PC-3 (cell line): ENCODE measurements around the gene IGFBP6. TPM values are rescaled to one million over a fixed set of nuclear protein-coding genes. Genes with fewer than 3 reads are reported as not detected.

ENCODE experiments used
- ATAC-seq: fragments of 200-7000 bp; cut with Tn5 transposase; 2 replicates; pipeline ENCODE4 v1.9.1; 2020; ENCODE audit warnings: mild to moderate bottlenecking, moderate library complexity
- BruUV-seq: library from RNA; stranded (reverse); fragments of 400-500 nt; replicated peaks from 2 replicates; lab custom pipeline; 2021; lab: Mats Ljungman, UMichigan
- CTCF ChIA-PET: fragments of 300-600 bp; sonication (Branson Sonifier 250); formaldehyde crosslinking; loops from one replicate; lab custom pipeline; 2022; ENCODE audit warnings: antibody characterized with exemption; lab: Charles Lee
- POLR2A ChIA-PET: fragments of 300-600 bp; sonication (Branson Sonifier 250); formaldehyde crosslinking; loops from one replicate; lab custom pipeline; 2022; ENCODE audit warnings: antibody characterized with exemption; ENCODE audit not compliant: unreplicated experiment; lab: Charles Lee
- DNase-seq: peaks from one replicate; pipeline ENCODE4 v3.0.0-alpha.2; 2015
- H2AFZ ChIP-seq: fragments of 300-600 bp; sonication (generic); 2 replicates; pipeline ENCODE4 v1.6.0; 2016; ENCODE audit warnings: antibody characterized with exemption, low read length
- H3F3A ChIP-seq: fragments of 300-600 bp; sonication (generic); one replicate; pipeline ENCODE4 v1.6.0; 2017; ENCODE audit warnings: antibody characterized with exemption, low read length, control low read depth, mild to moderate bottlenecking; ENCODE audit not compliant: unreplicated experiment
- H3K27ac ChIP-seq: fragments of 300-600 bp; sonication (generic); 2 replicates; pipeline ENCODE4 v1.5.1; 2016; ENCODE audit warnings: mild to moderate bottlenecking, low read length
- H3K27me3 ChIP-seq: fragments of 300-600 bp; sonication (generic); 2 replicates; pipeline ENCODE4 v1.6.1; 2016; ENCODE audit warnings: low read length, mixed read lengths
- H3K36me3 ChIP-seq: fragments of 300-600 bp; sonication (generic); 2 replicates; pipeline ENCODE4 v1.6.1; 2016; ENCODE audit warnings: low read depth, mixed run types, low read length, mixed read lengths
- H3K4me1 ChIP-seq: fragments of 300-600 bp; sonication (generic); 2 replicates; pipeline ENCODE4 v1.5.1; 2016; ENCODE audit warnings: low read length; ENCODE audit not compliant: insufficient read depth
- H3K4me2 ChIP-seq: fragments of 300-600 bp; sonication (generic); 2 replicates; pipeline ENCODE4 v1.6.0; 2016; ENCODE audit warnings: low read length
- H3K4me3 ChIP-seq: fragments of 300-600 bp; sonication (generic); 2 replicates; pipeline ENCODE4 v1.5.1; 2016; ENCODE audit warnings: mild to moderate bottlenecking, low read length, mixed read lengths
- H3K79me2 ChIP-seq: fragments of 300-600 bp; sonication (generic); 2 replicates; pipeline ENCODE4 v1.6.1; 2017; ENCODE audit warnings: low read length, mixed read lengths
- H3K9ac ChIP-seq: fragments of 300-600 bp; sonication (generic); 2 replicates; pipeline ENCODE4 v1.6.0; 2016; ENCODE audit warnings: mild to moderate bottlenecking, low read length
- H3K9me2 ChIP-seq: fragments of 300-600 bp; sonication (generic); replicated peaks from 2 replicates; pipeline ENCODE4 v1.6.1; 2016; ENCODE audit warnings: mixed run types, low read length, mixed read lengths
- H3K9me3 ChIP-seq: fragments of 300-600 bp; sonication (generic); 2 replicates; pipeline ENCODE4 v1.6.1; 2016; ENCODE audit warnings: low read length, mixed read lengths
- H4K20me1 ChIP-seq: fragments of 300-600 bp; sonication (generic); 2 replicates; pipeline ENCODE4 v1.6.1; 2016; ENCODE audit warnings: low read length, mixed read lengths
- EZH2 ChIP-seq: fragments of 300-600 bp; sonication (generic); IDR thresholded peaks from one replicate; pipeline ENCODE4 v1.6.1; 2017; ENCODE audit warnings: antibody characterized with exemption, mild to moderate bottlenecking, low read length; ENCODE audit not compliant: unreplicated experiment
- EZH2phosphoT487 ChIP-seq: fragments of 300-600 bp; sonication (generic); IDR thresholded peaks from 2 replicates; pipeline ENCODE4 v1.6.1; 2018; ENCODE audit warnings: mild to moderate bottlenecking, antibody characterized with exemption, low read length, borderline replicate concordance
- intact Hi-C: fragments of 100-400 bp; cut with micrococcal nuclease; formaldehyde crosslinking; loops from 2 replicates; pipeline ENCODE4 v1.9.0; 2023
- total RNA-seq: library from RNA; depleted of rRNA; stranded (reverse); fragments of >200 nt; gene quantifications from 2 replicates; pipeline ENCODE4 v1.2.3, GENCODE V29; 2014
- TF ChIP-seq, protein P1 (sequence below): fragments of 300-600 bp; sonication (generic); conservative IDR thresholded peaks from 2 replicates; pipeline ENCODE4 v1.5.1; 2017; ENCODE audit warnings: antibody characterized with exemption, low read depth, mild to moderate bottlenecking, low read length

IGFBP6 gene
- total RNA-seq, 1 experiment from 2014 or later = 256 TPM

DNA sequence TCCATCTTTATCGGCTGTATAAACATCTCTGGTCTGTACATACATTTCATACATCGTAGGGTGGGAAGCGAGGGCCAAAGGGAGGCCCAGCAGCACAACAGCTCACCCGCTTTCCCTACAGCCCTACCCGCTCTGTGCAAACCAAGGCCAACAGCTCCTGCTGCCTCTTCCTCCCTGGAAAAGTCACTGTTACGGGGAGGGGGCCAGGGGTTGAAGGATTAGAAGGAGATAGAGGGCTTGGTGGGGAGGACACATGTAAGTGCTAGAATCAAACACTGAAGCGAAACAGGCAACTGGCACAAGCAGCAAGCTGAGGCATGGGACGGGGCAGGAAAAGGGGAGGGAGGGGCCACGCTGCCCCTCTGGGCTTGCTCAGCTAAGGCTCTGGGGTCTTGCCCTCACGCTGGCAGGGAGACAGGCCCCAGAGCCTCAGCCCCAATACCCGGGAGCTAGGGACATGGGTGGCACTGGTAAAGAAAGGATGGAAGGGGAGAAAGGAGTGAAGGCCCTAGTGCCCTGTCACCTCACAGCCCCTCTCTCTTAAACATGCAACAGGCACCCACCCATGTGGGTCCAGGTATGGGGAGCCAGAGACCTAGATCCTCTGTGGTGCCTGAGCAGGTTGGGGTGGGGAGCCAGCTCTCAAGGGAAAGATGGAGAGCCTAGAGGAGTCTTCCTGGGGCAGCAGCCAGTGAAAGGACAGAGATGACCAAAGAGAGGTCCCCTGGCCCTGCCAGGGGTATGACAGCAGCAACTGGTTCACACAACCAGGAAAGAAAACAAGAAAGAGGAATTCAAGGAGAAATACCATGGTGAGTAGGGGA lies 32.6 kb upstream of the IGFBP6 start:
- peaks cover 32% of the 10 kb centered on the region for H3K4me1 ChIP-seq
- BruUV-seq = no TSS peak

DNA sequence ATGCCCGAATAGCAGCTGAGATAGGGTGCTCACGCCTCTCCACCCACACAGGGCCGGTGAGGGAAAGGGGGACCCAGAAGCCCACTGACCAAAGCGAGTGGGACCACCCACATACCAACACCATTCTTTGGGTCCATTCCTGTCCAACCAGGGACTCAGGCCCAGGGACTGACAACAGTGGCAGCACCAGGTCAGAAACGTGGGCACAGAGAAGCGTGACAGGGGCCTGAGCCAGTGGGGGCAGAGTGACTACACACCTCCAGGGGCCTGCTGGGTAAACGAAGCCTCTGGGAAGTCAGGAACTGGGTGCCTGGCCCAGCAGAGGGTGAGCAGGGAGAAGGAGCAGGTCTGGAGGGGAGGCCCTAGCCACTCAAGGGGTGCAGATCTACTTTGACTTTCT lies 32.0 kb upstream of the IGFBP6 start:
- peak overlapping the region; percentile 7; the same call in 1 of the 2 replicates for H3K4me2 ChIP-seq
- H3K27me3 ChIP-seq = no peaks in the 10 kb centered on the region
- H3K9ac ChIP-seq = no peak overlapping the region
- H3K79me2 ChIP-seq = no peaks in the 10 kb centered on the region
- intact Hi-C loops = loop anchor here (10.0 kb wide), 1 partner anchor 109 kb away; no protein-coding TSS in a partner anchor
- POLR2A ChIA-PET = interaction anchor here (0.5 to 1.3 kb wide), 2 partner anchors 34 to 41 kb away, joined by 3 to 4 read pairs; no protein-coding TSS in a partner anchor
- peaks cover 4% of the 10 kb centered on the region; the same call in 1 of the 2 replicates for H3K36me3 ChIP-seq
- H4K20me1 ChIP-seq = no peaks in the 10 kb centered on the region
- TF ChIP-seq EZH2 (no peak), EZH2phosphoT487 (no peak)
- TF ChIP-seq, protein P1, sequence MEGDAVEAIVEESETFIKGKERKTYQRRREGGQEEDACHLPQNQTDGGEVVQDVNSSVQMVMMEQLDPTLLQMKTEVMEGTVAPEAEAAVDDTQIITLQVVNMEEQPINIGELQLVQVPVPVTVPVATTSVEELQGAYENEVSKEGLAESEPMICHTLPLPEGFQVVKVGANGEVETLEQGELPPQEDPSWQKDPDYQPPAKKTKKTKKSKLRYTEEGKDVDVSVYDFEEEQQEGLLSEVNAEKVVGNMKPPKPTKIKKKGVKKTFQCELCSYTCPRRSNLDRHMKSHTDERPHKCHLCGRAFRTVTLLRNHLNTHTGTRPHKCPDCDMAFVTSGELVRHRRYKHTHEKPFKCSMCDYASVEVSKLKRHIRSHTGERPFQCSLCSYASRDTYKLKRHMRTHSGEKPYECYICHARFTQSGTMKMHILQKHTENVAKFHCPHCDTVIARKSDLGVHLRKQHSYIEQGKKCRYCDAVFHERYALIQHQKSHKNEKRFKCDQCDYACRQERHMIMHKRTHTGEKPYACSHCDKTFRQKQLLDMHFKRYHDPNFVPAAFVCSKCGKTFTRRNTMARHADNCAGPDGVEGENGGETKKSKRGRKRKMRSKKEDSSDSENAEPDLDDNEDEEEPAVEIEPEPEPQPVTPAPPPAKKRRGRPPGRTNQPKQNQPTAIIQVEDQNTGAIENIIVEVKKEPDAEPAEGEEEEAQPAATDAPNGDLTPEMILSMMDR = no peak
- no peaks in the 10 kb centered on the region for H3K9me2 ChIP-seq
- H3F3A ChIP-seq = no peaks in the 10 kb centered on the region
- CTCF ChIA-PET = interaction anchor here (0.7 to 2.1 kb wide), 8 partner anchors 11 to 101 kb away, joined by 3 to 37 read pairs (median 6); partner anchors contain the start of genes SOAT2, SPRYD3 and TNS2
- peaks cover 32% of the 10 kb centered on the region for H3K4me1 ChIP-seq
- ATAC-seq (no peak), DNase-seq (no peak)
- TSS peak; percentile 25 for BruUV-seq
- H2AFZ ChIP-seq = no peak overlapping the region
- no peaks in the 10 kb centered on the region for H3K9me3 ChIP-seq
- H3K27ac ChIP-seq = no peak overlapping the region
- H3K4me3 ChIP-seq = no peak overlapping the region

More for the DNA sequence above, 32.6 kb upstream of the IGFBP6 start:
- ATAC-seq (no peak), DNase-seq (no peak)
- TF ChIP-seq, protein P1 = no peak
- TF ChIP-seq EZH2 (no peak), EZH2phosphoT487 (no peak)
- CTCF ChIA-PET = interaction anchor here (0.8 to 2.1 kb wide), 6 partner anchors 11 to 94 kb away, joined by 3 to 37 read pairs (median 8); partner anchors contain the start of genes SOAT2 and SPRYD3
- H3K27me3 ChIP-seq = no peaks in the 10 kb centered on the region
- H4K20me1 ChIP-seq = no peaks in the 10 kb centered on the region
- H3K9ac ChIP-seq = no peak overlapping the region
- H3F3A ChIP-seq = no peaks in the 10 kb centered on the region
- H3K27ac ChIP-seq = no peak overlapping the region
- H3K9me2 ChIP-seq = no peaks in the 10 kb centered on the region
- H2AFZ ChIP-seq = no peak overlapping the region
- H3K4me3 ChIP-seq = no peak overlapping the region
- no peak overlapping the region for H3K4me2 ChIP-seq
- no peaks in the 10 kb centered on the region for H3K9me3 ChIP-seq
- peaks cover 4% of the 10 kb centered on the region; the same call in 1 of the 2 replicates for H3K36me3 ChIP-seq
- intact Hi-C loops = loop anchor here (10.0 kb wide), 1 partner anchor 110 kb away; no protein-coding TSS in a partner anchor
- no peaks in the 10 kb centered on the region for H3K79me2 ChIP-seq
- POLR2A ChIA-PET = interaction anchor here (1.8 kb wide), 1 partner anchor 14 kb away, joined by 5 read pairs; the partner anchor contains the start of gene SPRYD3
